Transverse colon (tissue), 4 donors: ENCODE results near the gene ZNF362. TPM values are rescaled to one million over a fixed set of nuclear protein-coding genes. Genes with fewer than 3 reads are reported as not detected.

Source experiments
- DNase-seq: peaks from one replicate; pipeline ENCODE4 v3.0.0-alpha.2; 2019
- H3K27ac ChIP-seq, 4 donors: fragments of 200-600 bp; sonication (generic); 2 replicates each; pipeline ENCODE4 v1.5.1; 2016 to 2018; ENCODE audit warnings: inconsistent platforms in 4 of 4
- H3K27me3 ChIP-seq: fragments of 200-600 bp; sonication (generic); 2 replicates; pipeline ENCODE4 v1.5.1; 2017; ENCODE audit warnings: inconsistent platforms
- H3K36me3 ChIP-seq, 4 donors: fragments of 200-600 bp; sonication (generic); 2 replicates each; pipeline ENCODE4 v1.5.1; 2017 to 2019; ENCODE audit warnings: inconsistent platforms in 4 of 4
- H3K4me1 ChIP-seq, 4 donors: fragments of 200-600 bp; sonication (generic); 2 replicates each; pipeline ENCODE4 v1.5.1; 2017 to 2020; ENCODE audit warnings: inconsistent platforms in 4 of 4
- H3K4me3 ChIP-seq, 4 donors: fragments of 200-600 bp; sonication (generic); 1 replicate in 1 of 4; 2 replicates in 3 of 4; pipeline versions ENCODE4 v1.5.1 to v1.6.1; 2017 to 2019; ENCODE audit warnings: inconsistent platforms in 4 of 4
- H3K9me3 ChIP-seq, 2 donors: fragments of 200-600 bp; sonication (generic); 2 replicates each; pipeline ENCODE4 v1.5.1; 2017 to 2019; ENCODE audit warnings: inconsistent platforms in 2 of 2
- CTCF ChIP-seq, 5 experiments: fragments of 200-600 bp in 3 of 5; fragments of 450-650 bp in 2 of 5; sonication (generic) in 3 of 5; IDR thresholded peaks; 1 replicate in 2 of 5; 2 replicates in 3 of 5; pipeline ENCODE4 v1.5.1; 2016 to 2017; ENCODE audit warnings: antibody characterized with exemption in 5 of 5, inconsistent platforms in 3 of 5, mild to moderate bottlenecking in 2 of 5, moderate library complexity in 1 of 5
- EP300 ChIP-seq: sonication (generic); formaldehyde crosslinking; IDR thresholded peaks from one replicate; pipeline ENCODE4 v1.6.1; 2017; ENCODE audit warnings: antibody characterized with exemption, low read depth
- POLR2A ChIP-seq: fragments of 450-650 bp; IDR thresholded peaks from one replicate; pipeline ENCODE4 v1.6.1; 2016; ENCODE audit warnings: antibody characterized with exemption, mild to moderate bottlenecking, moderate library complexity
- POLR2AphosphoS5 ChIP-seq, 3 donors: sonication (generic); formaldehyde crosslinking; IDR thresholded peaks; one replicate each; pipeline ENCODE4 v1.6.1; 2016; ENCODE audit warnings: antibody characterized with exemption in 3 of 3
- WGBS, 2 donors: methylation state at CpG; one replicate each; pipeline ENCODE4 v1.1.5; 2018; ENCODE audit warnings: low coverage in 1 of 2; 5-methylcytosine and 5-hydroxymethylcytosine counted together
- in situ Hi-C, 4 donors: fragments of 200-750 bp; cut with MboI; loops; one replicate each; pipeline versions ENCODE4 v1.15.0 to v1.15.1; 2017; ENCODE audit warnings: low sequenced_read_pairs in 3 of 4, low pct_ligation_motif_present in 1 of 4, low pct_unique_long_range_greater_than_20kb in 1 of 4
- intact Hi-C: fragments of 100-400 bp; cut with DNase I; formaldehyde crosslinking; loops from one replicate; pipeline ENCODE4 v1.15.1; 2023; ENCODE audit warnings: low total_unique reads
- total RNA-seq, 4 donors: library from RNA; depleted of rRNA; stranded (reverse); fragments of >200 nt; gene quantifications; one replicate each; pipeline ENCODE4 v1.1.0, GENCODE V29; 2016

ZNF362 gene
- total RNA-seq, 4 donors from 2014 or later, result 7.9 to 121 (median 12.1) TPM

GRCh38 chr1:33254491-33254890, 1.8 kb upstream of the ZNF362 start:
- WGBS, 2 donors, result 62 to 79% methylated on average over 3 of the region's 3 CpGs
- intact Hi-C loops, result no loop called here
- H3K27me3 ChIP-seq, result no peaks in the 10 kb centered on the region
- peaks cover 13 to 29% (median 28%) of the 10 kb centered on the region in 4 donors for H3K4me1 ChIP-seq
- peak overlapping the region in 1 of 4 donors; percentile 91 for H3K27ac ChIP-seq
- DNase-seq, result no peak
- in situ Hi-C loops, result no loop called here
- no peak overlapping the region for H3K4me3 ChIP-seq
- TF ChIP-seq CTCF (IDR thresholded peaks at IDR 0.05), result no peak
- no peaks in the 10 kb centered on the region for H3K36me3 ChIP-seq
- H3K9me3 ChIP-seq, result no peaks in the 10 kb centered on the region

DNA sequence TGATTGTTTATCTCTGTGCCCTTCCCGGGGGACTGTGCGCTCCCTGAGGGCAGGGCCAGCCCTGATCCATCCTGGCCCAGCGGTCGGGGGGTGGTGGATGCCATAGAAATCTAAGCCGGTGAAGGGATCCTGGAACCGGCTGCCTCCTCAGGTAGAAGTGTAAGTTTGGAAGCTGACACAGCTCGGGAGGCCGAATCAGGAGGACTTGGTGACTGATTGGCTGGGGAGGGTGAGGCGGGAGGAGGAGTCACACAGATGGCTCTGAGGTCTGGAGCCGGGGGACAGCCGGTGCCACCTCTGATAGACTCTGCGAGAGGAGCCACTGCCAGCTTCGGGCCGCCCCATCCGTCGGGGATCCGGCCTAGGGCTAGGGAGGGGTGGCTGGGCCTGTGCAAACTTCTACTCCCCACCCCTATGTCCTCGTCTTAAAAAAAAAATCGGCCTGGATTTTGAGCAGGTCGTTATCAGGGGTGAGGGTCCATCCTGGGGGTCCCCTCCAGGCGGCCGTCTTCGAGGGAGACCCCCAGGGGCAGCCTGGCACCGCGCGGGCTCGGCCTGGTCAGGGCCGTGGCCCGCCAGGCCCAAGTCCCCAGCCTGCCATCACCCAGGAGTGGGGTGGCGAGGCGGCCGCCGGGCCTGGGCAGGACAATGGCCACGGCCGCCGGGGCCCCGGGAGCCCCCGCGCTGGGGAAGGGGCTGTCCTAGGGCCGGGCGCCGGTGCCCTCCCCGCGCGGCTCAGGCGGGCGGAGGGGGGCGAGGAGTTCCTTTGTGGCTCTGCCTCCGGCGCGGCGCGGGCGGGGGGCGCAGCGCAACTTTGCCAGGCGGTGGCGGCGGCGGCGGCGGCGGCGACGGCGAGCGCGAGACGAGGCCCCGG, 708 bp upstream of the ZNF362 start:
- Histone ChIP-seq H3K4me1 (peaks cover 13 to 35% (median 28%) of the 10 kb centered on the region in 4 donors), H3K4me3 (peak overlapping the region; percentile 14 to 77 (median 54)), H3K9me3 (no peaks in the 10 kb centered on the region), H3K36me3 (no peaks in the 10 kb centered on the region), H3K27me3 (no peaks in the 10 kb centered on the region), H3K27ac (peak overlapping the region; percentile 91 to 96 (median 95))
- TF ChIP-seq POLR2A (peak; percentile 79), EP300 (no peak), CTCF (IDR thresholded peaks at IDR 0.05) (no peak), POLR2AphosphoS5 (IDR thresholded peaks at IDR 0.05) (peak; percentile 81 to 82 (median 81))
- in situ Hi-C loops, result no loop called here
- intact Hi-C loops, result no loop called here
- 13% methylated on average over 40 of the region's 70 CpGs; no CpG with 5 or more reads in 1 of the 2 donors for WGBS, 2 donors
- peak; percentile 86 for DNase-seq

DNA sequence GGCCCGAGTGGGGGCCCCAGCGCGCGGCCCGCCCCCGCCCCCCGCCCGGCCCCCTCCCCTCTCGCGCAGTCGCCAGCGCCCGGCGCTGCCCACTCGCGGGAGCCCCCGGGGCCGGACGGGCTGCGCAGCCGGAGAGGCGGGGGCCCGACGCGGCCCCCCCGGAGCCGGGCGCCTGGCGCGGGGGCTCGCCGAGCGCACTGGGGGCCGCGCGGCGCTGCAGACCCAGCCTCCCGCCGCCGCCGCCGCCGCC, 146 bp upstream of the ZNF362 start:
- peaks cover 13 to 39% (median 28%) of the 10 kb centered on the region in 4 donors for H3K4me1 ChIP-seq
- in situ Hi-C loops, result no loop called here
- intact Hi-C loops, result no loop called here
- no peaks in the 10 kb centered on the region for H3K9me3 ChIP-seq
- H3K27me3 ChIP-seq, result no peaks in the 10 kb centered on the region
- TF ChIP-seq EP300, result no peak
- no peak for TF ChIP-seq POLR2AphosphoS5 (IDR thresholded peaks at IDR 0.05)
- TF ChIP-seq CTCF (IDR thresholded peaks at IDR 0.05), result no peak
- TF ChIP-seq POLR2A, result no peak
- peak overlapping the region; percentile 91 to 96 (median 95) for H3K27ac ChIP-seq
- peak overlapping the region in 3 of 4 donors; percentile 45 to 77 (median 63) for H3K4me3 ChIP-seq
- DNase-seq, result no peak
- H3K36me3 ChIP-seq, result no peaks in the 10 kb centered on the region
- WGBS, 2 donors, result no CpG with 5 or more reads among the region's 43 CpGs

- DNase-seq, result no peak
- H3K9me3 ChIP-seq, result no peaks in the 10 kb centered on the region
- H3K4me3 ChIP-seq, result peak overlapping the region; percentile 52 to 74 (median 65)
- no peaks in the 10 kb centered on the region for H3K36me3 ChIP-seq
- H3K27ac ChIP-seq, result peak overlapping the region; percentile 85 to 94 (median 86)
- intact Hi-C loops, result no loop called here
- in situ Hi-C loops, result no loop called here
- no peak for TF ChIP-seq POLR2A
- peaks cover 13 to 39% (median 28%) of the 10 kb centered on the region in 4 donors for H3K4me1 ChIP-seq
- H3K27me3 ChIP-seq, result no peaks in the 10 kb centered on the region
- WGBS, 2 donors, result 0 to 4% methylated on average over 6 to 18 of the region's 18 CpGs
These were observed 997 bp downstream of the ZNF362 start for GRCh38 chr1:33257207-33257771.
